Liver (tissue), 9 donors: ENCODE measurements around the gene TFF3. TPM values are rescaled to one million over a fixed set of nuclear protein-coding genes. Genes with fewer than 3 reads are reported as not detected.

Experiments
- DNase-seq: peaks from one replicate; pipeline ENCODE4 v3.0.0-alpha.2; 2017; ENCODE audit warnings: low spot score
- H3K27ac ChIP-seq, 2 donors: one replicate each; pipeline ENCODE4 v1.7.0; 2013; ENCODE audit warnings: inconsistent platforms in 2 of 2, low read length in 2 of 2, control low read depth in 1 of 2, low read depth in 1 of 2, mild to moderate bottlenecking in 1 of 2
- H3K27me3 ChIP-seq, 4 donors: one replicate each; pipeline versions ENCODE4 v1.6.1 to v1.7.0; 2013; ENCODE audit warnings: low read length in 3 of 4, inconsistent platforms in 1 of 4, mild to moderate bottlenecking in 1 of 4, moderate library complexity in 1 of 4; ENCODE audit not compliant: control insufficient read depth in 4 of 4, insufficient read depth in 4 of 4
- H3K36me3 ChIP-seq, 4 donors: one replicate each; pipeline versions ENCODE4 v1.6.1 to v1.7.0; 2013; ENCODE audit warnings: low read length in 3 of 4, mild to moderate bottlenecking in 3 of 4, low read depth in 1 of 4, moderate library complexity in 1 of 4; ENCODE audit not compliant: control insufficient read depth in 4 of 4, insufficient read depth in 3 of 4
- H3K4me1 ChIP-seq, 4 donors: one replicate each; pipeline versions ENCODE4 v1.6.1 to v1.7.0; 2013; ENCODE audit warnings: low read length in 3 of 4, mild to moderate bottlenecking in 3 of 4, moderate library complexity in 1 of 4; ENCODE audit not compliant: control insufficient read depth in 4 of 4, insufficient read depth in 4 of 4
- H3K4me3 ChIP-seq, 3 donors: one replicate each; pipeline versions ENCODE4 v1.6.1 to v1.7.0; 2013; ENCODE audit warnings: low read length in 3 of 3, control low read depth in 1 of 3, low read depth in 1 of 3, mild to moderate bottlenecking in 1 of 3
- H3K9ac ChIP-seq, 2 donors: one replicate each; pipeline ENCODE4 v1.7.0; 2013; ENCODE audit warnings: low read length in 2 of 2, mild to moderate bottlenecking in 2 of 2, moderate library complexity in 2 of 2, control low read depth in 1 of 2, low read depth in 1 of 2
- H3K9me3 ChIP-seq, 4 donors: one replicate each; pipeline versions ENCODE4 v1.6.1 to v1.7.0; 2013; ENCODE audit warnings: low read length in 3 of 4; ENCODE audit not compliant: control insufficient read depth in 4 of 4
- EGR1 ChIP-seq, 2 donors: IDR thresholded peaks; 2 replicates each; pipeline ENCODE4 v1.6.1; 2016 to 2018; ENCODE audit warnings: antibody characterized with exemption in 2 of 2, low read depth in 2 of 2
- FOXA1 ChIP-seq: IDR thresholded peaks from 2 replicates; pipeline ENCODE4 v1.6.1; 2016; ENCODE audit warnings: antibody characterized with exemption
- FOXA2 ChIP-seq: IDR thresholded peaks from 2 replicates; pipeline ENCODE4 v1.6.1; 2016; ENCODE audit warnings: antibody characterized with exemption
- GABPA ChIP-seq, 2 donors: IDR thresholded peaks in 1 of 2; conservative IDR thresholded peaks in 1 of 2; 2 replicates each; pipeline ENCODE4 v1.6.1; 2016; ENCODE audit warnings: antibody characterized with exemption in 2 of 2, mild to moderate bottlenecking in 1 of 2, moderate library complexity in 1 of 2
- HNF4A ChIP-seq, 2 donors: conservative IDR thresholded peaks; 2 replicates each; pipeline ENCODE4 v1.6.1; 2016; ENCODE audit warnings: antibody characterized with exemption in 2 of 2, mild to moderate bottlenecking in 2 of 2
- HNF4G ChIP-seq: IDR thresholded peaks from 2 replicates; pipeline ENCODE4 v1.6.1; 2016; ENCODE audit warnings: antibody characterized with exemption
- JUND ChIP-seq, 2 donors: IDR thresholded peaks; 2 replicates each; pipeline ENCODE4 v1.6.1; 2016; ENCODE audit warnings: antibody characterized with exemption in 2 of 2
- NR2F2 ChIP-seq: IDR thresholded peaks from 2 replicates; pipeline ENCODE4 v1.6.1; 2016; ENCODE audit warnings: antibody characterized with exemption
- RAD21 ChIP-seq, 2 donors: IDR thresholded peaks; 2 replicates each; pipeline ENCODE4 v1.6.1; 2016; ENCODE audit warnings: antibody characterized with exemption in 2 of 2, mild to moderate bottlenecking in 2 of 2
- RXRA ChIP-seq, 2 donors: IDR thresholded peaks; 2 replicates each; pipeline ENCODE4 v1.6.1; 2017 to 2018; ENCODE audit warnings: antibody characterized with exemption in 2 of 2, mild to moderate bottlenecking in 1 of 2
- SP1 ChIP-seq: IDR thresholded peaks from 2 replicates; pipeline ENCODE4 v1.6.1; 2018; ENCODE audit warnings: antibody characterized with exemption, mild to moderate bottlenecking
- TAF1 ChIP-seq: conservative IDR thresholded peaks from 2 replicates; pipeline ENCODE4 v1.6.1; 2016; ENCODE audit warnings: antibody characterized with exemption, mild to moderate bottlenecking
- YY1 ChIP-seq: IDR thresholded peaks from 2 replicates; pipeline ENCODE4 v1.6.1; 2016; ENCODE audit warnings: antibody characterized with exemption, mild to moderate bottlenecking
- WGBS: extraction: QIAGEN DNeasy Blood & Tissue Kit; methylation state at CpG from one replicate; pipeline ENCODE4 v1.1.7; 2013; 5-methylcytosine and 5-hydroxymethylcytosine counted together
- polyA plus RNA-seq, 2 donors: library from polyadenylated mRNA; stranded (reverse) in 1 of 2; unstranded in 1 of 2; fragments of 200-250 nt in 1 of 2; fragments of >200 nt in 1 of 2; fragmentation: Nextera tagmentation in 1 of 2; extraction: Ambion mirVana in 1 of 2; gene quantifications; one replicate each; pipeline versions ENCODE4 v1.2.1 to v1.2.3, GENCODE V29; 2013 to 2015
- total RNA-seq, 2 donors: library from RNA; depleted of rRNA; stranded (reverse); fragments of >200 nt; gene quantifications; one replicate each; pipeline ENCODE4 v1.2.3, GENCODE V29; 2014
- TF ChIP-seq, protein P1 (sequence below): IDR thresholded peaks from 2 replicates; pipeline ENCODE4 v1.6.1; 2016; ENCODE audit warnings: antibody characterized with exemption
- TF ChIP-seq, protein P2 (sequence below): IDR thresholded peaks from 2 replicates; pipeline ENCODE4 v1.6.1; 2016; ENCODE audit warnings: antibody characterized with exemption
- TF ChIP-seq, protein P3 (sequence below): IDR thresholded peaks from 2 replicates; pipeline ENCODE4 v1.6.1; 2016; ENCODE audit warnings: antibody characterized with exemption
- donor health status: healthy.
- donor health status: healthy.
- donor health status: healthy.
- donor health status: healthy.
- donor health status: healthy.

TFF3 gene
- total and polyA plus RNA-seq, 4 donors = 0.09 to 4.1 (median 1.5) TPM

DNA sequence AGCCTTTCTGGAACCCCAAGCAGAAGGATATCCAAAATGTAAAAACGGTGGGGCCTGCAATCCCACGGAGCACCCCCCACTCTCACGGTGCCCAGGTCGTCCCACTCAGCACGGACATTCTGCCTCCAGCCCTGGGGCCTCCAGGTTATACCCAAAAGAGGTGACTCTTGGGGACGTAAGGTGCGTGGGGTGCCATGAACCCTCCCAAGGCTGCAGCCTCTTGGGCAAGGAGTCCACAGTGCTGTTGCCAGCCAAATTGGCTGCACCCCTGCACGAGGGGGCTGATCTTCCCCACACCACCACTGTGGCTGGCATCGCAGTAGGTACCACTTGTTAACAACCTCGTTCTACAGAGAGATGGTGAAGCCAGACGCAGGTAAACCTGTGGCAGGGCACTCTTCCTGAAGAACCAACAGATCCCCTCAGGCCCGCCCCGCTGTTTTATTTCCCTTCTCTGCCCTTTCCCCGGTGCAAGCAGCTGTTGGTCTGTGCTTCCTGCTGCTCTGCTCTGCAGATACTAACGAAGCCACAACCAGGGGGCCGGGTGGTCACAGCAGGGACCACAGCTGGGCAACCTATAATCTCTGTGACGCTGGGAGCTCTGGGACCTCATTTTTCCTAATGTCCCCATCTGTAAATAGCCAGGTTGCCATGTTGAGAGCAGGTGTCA lies 8.7 kb downstream of the TFF3 start:
- no peaks in the 10 kb centered on the region for H3K4me1 ChIP-seq
- 63% methylated on average over 17 of the region's 17 CpGs for WGBS
- H3K9me3 ChIP-seq = no peaks in the 10 kb centered on the region
- H3K27ac ChIP-seq = no peak overlapping the region
- no peak for DNase-seq
- TF ChIP-seq, protein P1, sequence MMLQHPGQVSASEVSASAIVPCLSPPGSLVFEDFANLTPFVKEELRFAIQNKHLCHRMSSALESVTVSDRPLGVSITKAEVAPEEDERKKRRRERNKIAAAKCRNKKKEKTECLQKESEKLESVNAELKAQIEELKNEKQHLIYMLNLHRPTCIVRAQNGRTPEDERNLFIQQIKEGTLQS = no peak
- peaks cover 0 to 4% (median 0%) of the 10 kb centered on the region in 4 donors for H3K27me3 ChIP-seq
- H3K36me3 ChIP-seq = no peaks in the 10 kb centered on the region
- no peak overlapping the region for H3K4me3 ChIP-seq
- no peak overlapping the region for H3K9ac ChIP-seq

DNA sequence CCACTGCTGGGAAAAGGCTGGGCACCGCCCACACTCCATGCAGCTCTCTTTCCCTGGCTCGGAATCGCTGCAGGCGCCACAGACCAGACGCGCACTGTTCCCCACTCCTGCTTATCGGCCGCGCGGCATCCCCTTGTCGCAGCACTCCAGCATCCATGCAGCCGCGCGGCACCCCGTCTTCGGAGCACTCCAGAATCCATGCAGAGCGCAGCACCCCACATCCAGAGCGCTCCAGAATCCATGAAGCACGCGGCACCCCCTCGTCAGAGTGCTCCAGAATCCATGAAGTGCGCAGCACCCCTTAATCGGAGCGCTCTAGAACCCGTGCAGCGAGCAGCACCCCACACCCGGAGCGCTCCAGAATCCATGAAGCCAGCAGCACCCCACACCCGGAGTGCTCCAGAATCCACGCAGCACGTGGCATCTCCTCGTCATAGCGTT lies 9.5 kb downstream of the TFF3 start:
- Histone ChIP-seq H3K36me3 (no peaks in the 10 kb centered on the region), H3K27me3 (peaks cover 0 to 4% (median 0%) of the 10 kb centered on the region in 4 donors)
- 94% methylated on average over 33 of the region's 33 CpGs for WGBS

DNA sequence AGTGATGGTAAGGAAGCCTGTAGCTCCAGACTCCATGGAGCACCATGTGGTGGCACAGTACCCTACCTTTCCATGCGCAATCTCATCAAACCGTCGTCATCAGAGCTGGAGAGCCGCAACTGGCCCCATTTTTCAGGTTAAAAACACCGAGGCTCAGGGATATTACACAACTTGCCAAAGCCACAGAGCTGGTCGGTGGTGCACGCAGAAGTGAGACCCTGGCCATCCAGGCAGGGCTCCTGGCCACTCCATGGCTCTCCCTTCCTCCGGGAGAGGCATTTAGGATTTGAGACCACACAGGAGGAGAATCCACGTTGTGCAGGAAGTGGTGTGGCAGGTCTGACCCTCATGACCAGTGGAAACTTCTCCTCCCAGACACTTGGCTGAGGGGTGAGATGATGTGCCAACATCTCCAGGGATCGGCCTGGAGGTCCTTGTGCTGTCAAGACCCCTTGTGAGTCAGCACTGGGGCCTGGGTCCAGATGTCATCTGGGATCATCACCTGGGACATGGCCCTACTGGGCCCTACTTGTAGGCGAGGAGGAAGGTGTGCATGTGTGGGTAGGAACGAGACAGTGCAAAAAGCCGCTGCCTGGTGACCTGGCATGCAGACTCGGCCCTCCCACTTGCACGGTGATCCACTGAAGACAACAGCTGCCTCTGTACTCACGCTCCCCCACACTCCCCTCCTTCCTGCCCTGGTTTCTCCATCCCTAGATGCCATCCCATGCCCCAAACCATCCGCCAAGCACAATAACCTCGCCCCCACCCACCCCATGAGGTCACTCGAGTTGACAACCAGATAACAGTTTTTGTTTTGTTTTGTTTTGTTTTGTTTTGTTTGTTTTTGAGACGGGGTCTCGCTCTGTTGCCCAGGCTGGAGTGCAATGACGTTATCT lies 10.4 kb downstream of the TFF3 start:
- H3K9me3 ChIP-seq = no peaks in the 10 kb centered on the region
- H3K27me3 ChIP-seq = peaks cover 0 to 4% (median 0%) of the 10 kb centered on the region in 4 donors
- no peaks in the 10 kb centered on the region for H3K4me1 ChIP-seq
- no peak overlapping the region for H3K9ac ChIP-seq
- no peak overlapping the region for H3K27ac ChIP-seq
- no peaks in the 10 kb centered on the region for H3K36me3 ChIP-seq
- WGBS = 79% methylated on average over 22 of the region's 22 CpGs
- no peak overlapping the region for H3K4me3 ChIP-seq
- no peak for DNase-seq
- no peak for TF ChIP-seq RAD21 (IDR thresholded peaks at IDR 0.05)
- TF ChIP-seq HNF4G = no peak
- TF ChIP-seq GABPA (IDR thresholded peaks at IDR 0.05 in 1 of 2, conservative IDR thresholded peaks at IDR 0.05 in 1 of 2) = no peak
- no peak for TF ChIP-seq NR2F2
- no peak for TF ChIP-seq EGR1 (IDR thresholded peaks at IDR 0.05; ENCODE audit: low read depth in 2 of 2)
- no peak for TF ChIP-seq RXRA (IDR thresholded peaks at IDR 0.05)

More for the DNA sequence above, 9.5 kb downstream of the TFF3 start:
- Histone ChIP-seq H3K4me1 (no peaks in the 10 kb centered on the region), H3K9ac (no peak overlapping the region), H3K9me3 (no peaks in the 10 kb centered on the region), H3K4me3 (no peak overlapping the region), H3K27ac (no peak overlapping the region)
- TF ChIP-seq, protein P2, sequence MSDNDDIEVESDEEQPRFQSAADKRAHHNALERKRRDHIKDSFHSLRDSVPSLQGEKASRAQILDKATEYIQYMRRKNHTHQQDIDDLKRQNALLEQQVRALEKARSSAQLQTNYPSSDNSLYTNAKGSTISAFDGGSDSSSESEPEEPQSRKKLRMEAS = no peak
- TF ChIP-seq TAF1 (no peak), JUND (IDR thresholded peaks at IDR 0.05) (no peak), HNF4A (conservative IDR thresholded peaks at IDR 0.05) (no peak), YY1 (no peak), SP1 (no peak), FOXA1 (no peak), FOXA2 (no peak)
- TF ChIP-seq, protein P3, sequence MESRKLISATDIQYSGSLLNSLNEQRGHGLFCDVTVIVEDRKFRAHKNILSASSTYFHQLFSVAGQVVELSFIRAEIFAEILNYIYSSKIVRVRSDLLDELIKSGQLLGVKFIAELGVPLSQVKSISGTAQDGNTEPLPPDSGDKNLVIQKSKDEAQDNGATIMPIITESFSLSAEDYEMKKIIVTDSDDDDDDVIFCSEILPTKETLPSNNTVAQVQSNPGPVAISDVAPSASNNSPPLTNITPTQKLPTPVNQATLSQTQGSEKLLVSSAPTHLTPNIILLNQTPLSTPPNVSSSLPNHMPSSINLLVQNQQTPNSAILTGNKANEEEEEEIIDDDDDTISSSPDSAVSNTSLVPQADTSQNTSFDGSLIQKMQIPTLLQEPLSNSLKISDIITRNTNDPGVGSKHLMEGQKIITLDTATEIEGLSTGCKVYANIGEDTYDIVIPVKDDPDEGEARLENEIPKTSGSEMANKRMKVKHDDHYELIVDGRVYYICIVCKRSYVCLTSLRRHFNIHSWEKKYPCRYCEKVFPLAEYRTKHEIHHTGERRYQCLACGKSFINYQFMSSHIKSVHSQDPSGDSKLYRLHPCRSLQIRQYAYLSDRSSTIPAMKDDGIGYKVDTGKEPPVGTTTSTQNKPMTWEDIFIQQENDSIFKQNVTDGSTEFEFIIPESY = no peak
- DNase-seq = no peak
